A673 (cell line): ENCODE measurements around the gene B4GALNT3. TPM values are rescaled to one million over a fixed set of nuclear protein-coding genes. Genes with fewer than 3 reads are reported as not detected.
A peak's percentile ranks its signal among the peaks of the same experiment; 100 is the strongest.

ENCODE experiments used
- BruUV-seq: library from RNA; stranded (reverse); fragments of 400-500 nt; replicated peaks from 2 replicates; lab custom pipeline; 2021; lab: Mats Ljungman, UMichigan
- CTCF ChIA-PET: fragments of 300-600 bp; sonication (Branson Sonifier 250); formaldehyde crosslinking; loops from one replicate; lab custom pipeline; 2022; ENCODE audit warnings: antibody characterized with exemption; lab: Charles Lee
- POLR2A ChIA-PET: fragments of 300-600 bp; sonication (Branson Sonifier 250); formaldehyde crosslinking; loops from one replicate; lab custom pipeline; 2022; ENCODE audit warnings: antibody characterized with exemption; ENCODE audit not compliant: low non-redundant PET; lab: Charles Lee
- DNase-seq: peaks from one replicate; pipeline ENCODE4 v3.0.0-alpha.2; 2015; ENCODE audit warnings: low spot score
- H3K27ac ChIP-seq: fragments of 200-600 bp; sonication (generic); 2 replicates; pipeline ENCODE4 v1.5.1; 2016; ENCODE audit warnings: mixed run types, low read depth, mild to moderate bottlenecking, mixed read lengths, antibody characterized with exemption, low read length; ENCODE audit not compliant: poor library complexity, severe bottlenecking
- H3K27me3 ChIP-seq: fragments of 200-600 bp; sonication (generic); replicated peaks from 2 replicates; pipeline ENCODE4 v1.6.1; 2017; ENCODE audit warnings: mixed run types, low read depth, mild to moderate bottlenecking, mixed read lengths, antibody characterized with exemption, low read length; ENCODE audit not compliant: insufficient read depth, poor library complexity
- H3K36me3 ChIP-seq: fragments of 200-600 bp; sonication (generic); 2 replicates; pipeline ENCODE4 v1.6.1; 2016; ENCODE audit warnings: mixed run types, mild to moderate bottlenecking, mixed read lengths, antibody characterized with exemption, low read length; ENCODE audit not compliant: insufficient read depth, poor library complexity, severe bottlenecking
- H3K4me1 ChIP-seq: fragments of 200-600 bp; sonication (generic); 2 replicates; pipeline ENCODE4 v1.6.1; 2017; ENCODE audit warnings: mixed run types, mild to moderate bottlenecking, mixed read lengths, antibody characterized with exemption, low read length; ENCODE audit not compliant: insufficient read depth, poor library complexity, severe bottlenecking
- H3K4me3 ChIP-seq: fragments of 200-600 bp; sonication (generic); 2 replicates; pipeline ENCODE4 v1.5.1; 2016; ENCODE audit warnings: low read depth, mixed run types, mild to moderate bottlenecking, mixed read lengths, low read length; ENCODE audit not compliant: poor library complexity, severe bottlenecking
- H3K9me3 ChIP-seq: fragments of 200-600 bp; sonication (generic); 2 replicates; pipeline ENCODE4 v1.6.1; 2016; ENCODE audit warnings: mixed run types, low read depth, mild to moderate bottlenecking, mixed read lengths, antibody characterized with exemption, low read length; ENCODE audit not compliant: poor library complexity, severe bottlenecking
- CTCF ChIP-seq: fragments of 300-800, 200-600 bp; sonication (generic); conservative IDR thresholded peaks from 2 replicates; pipeline ENCODE4 v1.5.1; 2017; ENCODE audit warnings: low read depth, mild to moderate bottlenecking, antibody characterized with exemption, low read length, moderate library complexity, mixed read lengths
- EZH2 ChIP-seq: fragments of 200-600 bp; sonication (generic); IDR thresholded peaks from 2 replicates; pipeline ENCODE4 v1.6.1; 2017; ENCODE audit warnings: borderline replicate concordance, low read depth, mild to moderate bottlenecking, mixed read lengths, antibody characterized with exemption, low read length; ENCODE audit not compliant: poor library complexity, severe bottlenecking
- intact Hi-C: fragments of 100-400 bp; cut with micrococcal nuclease; formaldehyde crosslinking; loops from one replicate; pipeline ENCODE4 v1.10.0; 2022; ENCODE audit not compliant: unreplicated experiment
- total RNA-seq: library from RNA; stranded (reverse); gene quantifications from 2 replicates; pipeline ENCODE4 v1.2.3, GENCODE V29; 2021

Gene B4GALNT3
- total RNA-seq, 1 experiment from 2014 or later, result 19.4 TPM

GRCh38 chr12:542395-543113 lies 82.8 kb downstream of the B4GALNT3 start:
- no peaks in the 10 kb centered on the region for H3K9me3 ChIP-seq
- no peaks in the 10 kb centered on the region for H3K27me3 ChIP-seq
- no peak for TF ChIP-seq CTCF
- no peak for TF ChIP-seq EZH2
- ChIA-PET POLR2A (no interaction called here), CTCF (no interaction called here)
- no peak for DNase-seq
- H3K4me1 ChIP-seq, result peaks cover 25% of the 10 kb centered on the region
- no TSS peak for BruUV-seq
- H3K4me3 ChIP-seq, result no peak overlapping the region
- H3K27ac ChIP-seq, result peak overlapping the region; percentile 24
- no peaks in the 10 kb centered on the region for H3K36me3 ChIP-seq
- intact Hi-C loops, result no loop called here

GRCh38 chr12:543114-543451 lies 83.3 kb downstream of the B4GALNT3 start:
- H3K9me3 ChIP-seq, result no peaks in the 10 kb centered on the region
- H3K36me3 ChIP-seq, result no peaks in the 10 kb centered on the region
- ChIA-PET POLR2A (no interaction called here), CTCF (no interaction called here)
- no peak for DNase-seq
- no peaks in the 10 kb centered on the region for H3K27me3 ChIP-seq
- H3K4me1 ChIP-seq, result peaks cover 21% of the 10 kb centered on the region
- no peak overlapping the region for H3K27ac ChIP-seq
- intact Hi-C loops, result no loop called here
- BruUV-seq, result no TSS peak
- TF ChIP-seq EZH2, result no peak
- no peak for TF ChIP-seq CTCF
- no peak overlapping the region for H3K4me3 ChIP-seq

- Histone ChIP-seq H3K4me1 (peaks cover 12% of the 10 kb centered on the region), H3K27me3 (no peaks in the 10 kb centered on the region), H3K27ac (no peak overlapping the region), H3K4me3 (no peak overlapping the region), H3K9me3 (no peaks in the 10 kb centered on the region), H3K36me3 (no peaks in the 10 kb centered on the region)
- intact Hi-C loops, result no loop called here
- BruUV-seq, result no TSS peak
- POLR2A ChIA-PET, result no interaction called here
- DNase-seq, result no peak
- CTCF ChIA-PET, result interaction anchor here (0.8 kb wide), 1 partner anchor 102 kb away, joined by 5 read pairs; no protein-coding TSS in a partner anchor
- TF ChIP-seq EZH2 (no peak), CTCF (no peak)
Measured at GRCh38 chr12:544142-544541, 84.4 kb downstream of the B4GALNT3 start.
